EL (cell line): ENCODE results near the gene SYVN1.

ENCODE experiments used
- DNase-seq: peaks from one replicate; pipeline ENCODE4 v3.0.0-alpha.2; 2016

The SYVN1 gene

GRCh38 chr11:65085446-65085845 lies 48.9 kb downstream of the SYVN1 start:
- no peak for DNase-seq

DNA sequence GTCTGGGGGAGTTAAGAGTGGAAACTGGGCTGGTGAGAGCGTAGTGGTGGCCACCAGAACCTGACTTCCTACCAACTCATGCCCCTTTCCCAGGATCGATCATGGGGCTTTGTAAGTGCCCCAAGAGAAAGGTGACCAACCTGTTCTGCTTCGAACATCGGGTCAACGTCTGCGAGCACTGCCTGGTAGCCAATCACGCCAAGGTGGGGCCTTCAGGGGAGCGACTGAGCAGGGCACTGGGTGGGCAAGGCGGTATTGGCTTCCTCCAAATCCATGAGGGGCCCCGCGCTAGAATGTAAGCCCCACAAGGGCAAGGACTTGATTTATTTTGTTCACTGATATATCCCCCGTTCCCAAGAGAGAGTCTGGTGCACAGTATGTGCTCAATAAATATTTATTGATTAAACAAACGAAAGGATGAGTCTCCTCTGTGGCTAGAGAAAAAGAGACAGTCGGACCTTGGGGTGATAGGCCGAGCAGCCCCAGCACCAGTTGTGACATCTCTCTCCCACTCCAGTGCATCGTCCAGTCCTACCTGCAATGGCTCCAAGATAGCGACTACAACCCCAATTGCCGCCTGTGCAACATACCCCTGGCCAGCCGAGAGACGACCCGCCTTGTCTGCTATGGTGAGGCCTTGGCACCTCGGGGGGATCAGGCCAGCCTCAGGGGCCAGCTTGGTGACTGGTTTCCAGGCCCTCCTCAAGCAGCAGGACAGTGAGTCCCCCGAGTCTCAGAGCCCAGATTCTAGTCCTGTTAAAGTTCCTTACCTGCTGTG lies 49.5 kb downstream of the SYVN1 start:
- DNase-seq = no peak

- DNase-seq = peak; percentile 95
These were observed 50.3 kb downstream of the SYVN1 start, which contains the start of the genes CDCA5 and ZFPL1 for GRCh38 chr11:65083834-65084597. Gene CDCA5, minus strand, starts transcription at chr11:65084040. Its CDS starts 62 bp downstream, at chr11:65083978. Gene ZFPL1, plus strand, starts transcription at chr11:65084222. Its CDS starts 477 bp downstream, at chr11:65084699.

DNA sequence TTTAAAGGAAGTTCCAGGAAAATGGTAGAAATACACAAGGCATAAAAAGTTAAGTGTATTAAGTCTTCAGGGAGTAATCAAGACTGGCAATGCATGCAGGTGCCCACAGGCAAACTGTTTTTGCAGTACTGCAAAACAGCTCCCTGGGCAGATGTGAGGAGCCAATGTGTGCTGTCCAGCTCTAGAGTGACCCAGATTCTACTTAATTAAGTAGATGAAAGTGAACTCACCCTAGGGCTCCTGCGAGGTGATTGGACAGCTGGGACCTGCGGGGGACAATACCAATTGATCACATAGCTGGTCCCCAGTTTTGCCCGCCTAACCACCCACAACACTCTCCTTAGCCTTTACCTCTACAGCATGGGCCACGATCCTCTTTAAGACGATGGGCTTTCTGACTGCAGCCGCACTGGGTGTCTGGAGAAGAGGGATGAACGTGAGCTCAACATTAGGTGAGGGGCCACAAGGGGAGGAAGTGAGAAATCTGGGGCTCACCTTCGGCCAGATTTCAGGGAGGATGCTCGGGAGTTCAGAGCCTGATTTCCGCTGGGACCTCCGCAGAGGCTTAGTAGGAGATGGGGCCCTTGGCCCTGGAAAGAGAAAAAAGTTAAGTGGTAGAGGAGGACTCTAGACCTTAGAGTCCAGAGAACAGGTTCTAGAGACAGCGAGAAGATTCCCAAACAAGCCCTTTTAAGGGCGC lies 51.0 kb downstream of the SYVN1 start:
- no peak for DNase-seq

- no peak for DNase-seq
These were observed 55.5 kb downstream of the SYVN1 start for GRCh38 chr11:65078786-65079342.

DNA sequence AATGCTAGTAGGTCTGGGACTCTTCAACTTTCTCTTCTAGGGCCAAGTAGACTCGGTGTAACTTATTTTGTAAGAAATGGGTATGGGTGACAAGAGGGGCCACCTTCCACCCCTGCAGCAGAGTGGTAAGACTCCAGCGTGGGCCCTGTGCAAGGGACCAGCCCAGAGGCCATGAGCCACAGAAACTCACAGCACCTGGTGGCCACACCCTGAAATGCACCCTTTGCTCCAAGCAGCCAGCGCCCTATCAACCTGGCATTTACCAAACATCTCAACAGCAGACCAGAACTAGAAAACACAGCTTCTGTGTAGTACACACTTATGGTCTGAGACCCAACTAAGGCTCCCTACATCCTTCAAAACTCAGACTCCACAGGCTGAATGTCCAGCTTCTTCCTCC lies 56.2 kb downstream of the SYVN1 start:
- peak; percentile 29 for DNase-seq

- DNase-seq = no peak
These were observed 56.9 kb downstream of the SYVN1 start for GRCh38 chr11:65077451-65077850.
